A673 (cell line): ENCODE measurements around the gene MICAL2.

ENCODE experiments used
- CTCF ChIP-seq: fragments of 300-800, 200-600 bp; sonication (generic); conservative IDR thresholded peaks from 2 replicates; pipeline ENCODE4 v1.5.1; 2017; ENCODE audit warnings: low read depth, mild to moderate bottlenecking, antibody characterized with exemption, low read length, moderate library complexity, mixed read lengths
- EZH2 ChIP-seq: fragments of 200-600 bp; sonication (generic); IDR thresholded peaks from 2 replicates; pipeline ENCODE4 v1.6.1; 2017; ENCODE audit warnings: borderline replicate concordance, low read depth, mild to moderate bottlenecking, mixed read lengths, antibody characterized with exemption, low read length; ENCODE audit not compliant: poor library complexity, severe bottlenecking

- no peak for TF ChIP-seq CTCF
- no peak for TF ChIP-seq EZH2
Observed at GRCh38 chr11:12218909-12219308, 108.5 kb downstream of the MICAL2 start.
